Gastrocnemius medialis (tissue), 4 donors: ENCODE measurements around the gene CEP78. TPM values are rescaled to one million over a fixed set of nuclear protein-coding genes. Genes with fewer than 3 reads are reported as not detected.

Experiments
- ATAC-seq, 2 donors: fragments of 150-250 bp; one replicate each; pipeline ENCODE4 v1.9.1; 2016
- DNase-seq, 2 donors: peaks; one replicate each; pipeline ENCODE4 v3.0.0-alpha.2; 2019
- H3K27ac ChIP-seq, 4 donors: fragments of 200-600 bp; sonication (generic); 1 replicate in 1 of 4; 2 replicates in 3 of 4; pipeline ENCODE4 v1.5.1; 2016 to 2018; ENCODE audit warnings: mild to moderate bottlenecking in 2 of 4, moderate library complexity in 1 of 4
- H3K27me3 ChIP-seq, 3 donors: fragments of 200-600 bp; sonication (generic) in 2 of 3; 1 replicate in 1 of 3; 2 replicates in 2 of 3; pipeline versions ENCODE4 v1.5.1 to v1.6.0; 2016 to 2019; ENCODE audit warnings: mild to moderate bottlenecking in 1 of 3, moderate library complexity in 1 of 3
- H3K36me3 ChIP-seq, 2 donors: fragments of 200-600 bp; sonication (generic) in 1 of 2; one replicate each; pipeline ENCODE4 v1.5.1; 2017 to 2018
- H3K4me1 ChIP-seq, 2 donors: fragments of 200-600 bp; sonication (generic) in 1 of 2; one replicate each; pipeline ENCODE4 v1.5.1; 2016 to 2017; ENCODE audit warnings: mild to moderate bottlenecking in 2 of 2
- H3K4me3 ChIP-seq, 4 donors: fragments of 200-600 bp; sonication (generic) in 3 of 4; 1 replicate in 1 of 4; 2 replicates in 3 of 4; pipeline ENCODE4 v1.5.1; 2016 to 2019; ENCODE audit warnings: mild to moderate bottlenecking in 2 of 4
- H3K9me3 ChIP-seq, 3 donors: fragments of 200-600 bp; sonication (generic) in 2 of 3; 1 replicate in 1 of 3; 2 replicates in 2 of 3; pipeline ENCODE4 v1.5.1; 2016 to 2019
- POLR2A ChIP-seq, 2 donors: fragments of 450-650 bp; IDR thresholded peaks; one replicate each; pipeline ENCODE4 v1.6.1; 2017; ENCODE audit warnings: antibody characterized with exemption in 2 of 2, mild to moderate bottlenecking in 2 of 2, moderate library complexity in 2 of 2
- in situ Hi-C, 4 donors: fragments of 200-750 bp; cut with MboI; loops; one replicate each; pipeline versions ENCODE4 v1.15.0 to v1.8.0; 2017; ENCODE audit warnings: low sequenced_read_pairs in 4 of 4
- intact Hi-C: fragments of 100-400 bp; cut with DNase I; formaldehyde crosslinking; loops from one replicate; pipeline ENCODE4 v1.15.1; 2023; ENCODE audit warnings: low total_unique reads
- total RNA-seq, 4 donors: library from RNA; depleted of rRNA; stranded (reverse); fragments of >200 nt; gene quantifications; one replicate each; pipeline versions ENCODE4 v1.1.0 to v1.2.3, GENCODE V29; 2016
- TF ChIP-seq, protein P1 (sequence below), 5 experiments: fragments of 450-650 bp in 3 of 5; fragments of 200-600 bp in 2 of 5; sonication (generic) in 2 of 5; IDR thresholded peaks in 4 of 5; conservative IDR thresholded peaks in 1 of 5; 1 replicate in 4 of 5; 2 replicates in 1 of 5; pipeline ENCODE4 v1.5.1; 2016 to 2019; ENCODE audit warnings: antibody characterized with exemption in 5 of 5, mild to moderate bottlenecking in 3 of 5, moderate library complexity in 3 of 5

CEP78 gene
- total RNA-seq, 4 donors from 2014 or later: 2.1 to 2.8 (median 2.5) TPM

DNA sequence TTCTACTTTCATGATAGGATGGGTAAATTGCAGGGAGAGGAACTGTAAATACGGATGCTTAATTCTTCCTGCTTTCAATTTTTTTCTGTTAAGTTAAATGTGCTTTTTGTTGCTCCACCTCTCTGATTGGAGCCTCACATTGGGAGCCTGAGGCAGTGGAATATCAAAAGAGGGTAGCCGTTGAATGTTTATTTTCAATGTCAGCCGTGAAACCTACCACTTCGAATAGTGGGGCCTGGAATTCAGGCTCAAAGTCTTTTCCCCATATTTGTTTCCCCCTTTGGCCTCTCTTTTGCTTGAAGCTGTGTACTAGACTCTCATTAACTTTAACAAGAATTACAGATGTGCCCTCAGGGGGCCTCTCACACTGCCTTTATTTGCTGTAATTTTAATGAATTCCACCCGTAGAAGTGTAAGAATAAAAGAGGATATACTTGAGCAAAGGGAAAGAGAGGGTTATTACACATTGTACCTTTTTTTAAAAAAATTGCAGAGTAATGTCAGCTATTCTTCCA, 90.0 kb downstream of the CEP78 start:
- intact Hi-C loops: no loop called here
- Histone ChIP-seq H3K4me3 (no peak overlapping the region), H3K27ac (no peak overlapping the region), H3K27me3 (no peaks in the 10 kb centered on the region), H3K36me3 (no peaks in the 10 kb centered on the region), H3K9me3 (no peaks in the 10 kb centered on the region), H3K4me1 (no peaks in the 10 kb centered on the region)
- ATAC-seq: no peak
- no peak for TF ChIP-seq POLR2A (IDR thresholded peaks at IDR 0.05)
- TF ChIP-seq, protein P1, sequence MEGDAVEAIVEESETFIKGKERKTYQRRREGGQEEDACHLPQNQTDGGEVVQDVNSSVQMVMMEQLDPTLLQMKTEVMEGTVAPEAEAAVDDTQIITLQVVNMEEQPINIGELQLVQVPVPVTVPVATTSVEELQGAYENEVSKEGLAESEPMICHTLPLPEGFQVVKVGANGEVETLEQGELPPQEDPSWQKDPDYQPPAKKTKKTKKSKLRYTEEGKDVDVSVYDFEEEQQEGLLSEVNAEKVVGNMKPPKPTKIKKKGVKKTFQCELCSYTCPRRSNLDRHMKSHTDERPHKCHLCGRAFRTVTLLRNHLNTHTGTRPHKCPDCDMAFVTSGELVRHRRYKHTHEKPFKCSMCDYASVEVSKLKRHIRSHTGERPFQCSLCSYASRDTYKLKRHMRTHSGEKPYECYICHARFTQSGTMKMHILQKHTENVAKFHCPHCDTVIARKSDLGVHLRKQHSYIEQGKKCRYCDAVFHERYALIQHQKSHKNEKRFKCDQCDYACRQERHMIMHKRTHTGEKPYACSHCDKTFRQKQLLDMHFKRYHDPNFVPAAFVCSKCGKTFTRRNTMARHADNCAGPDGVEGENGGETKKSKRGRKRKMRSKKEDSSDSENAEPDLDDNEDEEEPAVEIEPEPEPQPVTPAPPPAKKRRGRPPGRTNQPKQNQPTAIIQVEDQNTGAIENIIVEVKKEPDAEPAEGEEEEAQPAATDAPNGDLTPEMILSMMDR (IDR thresholded peaks at IDR 0.05 in 4 of 5, conservative IDR thresholded peaks at IDR 0.05 in 1 of 5): no peak
- DNase-seq: no peak
- in situ Hi-C loops: no loop called here

DNA sequence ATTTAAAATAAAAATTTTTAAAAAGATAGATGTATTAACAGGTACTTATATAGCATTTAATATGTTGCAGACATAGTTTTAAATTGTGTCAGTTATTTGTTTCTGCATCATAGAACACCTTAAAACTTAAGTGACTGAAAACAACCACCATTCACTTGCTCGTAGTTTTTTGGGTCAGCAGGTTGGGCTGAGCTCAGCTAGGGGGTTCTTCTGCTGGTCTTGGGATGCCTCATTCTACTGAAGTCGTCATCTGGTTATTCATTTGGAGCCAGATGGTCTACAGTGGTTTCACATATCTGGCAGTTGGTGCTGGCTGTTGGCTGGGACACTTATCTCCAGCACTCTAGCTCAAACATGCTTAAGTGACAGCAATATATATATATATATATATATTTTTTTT, 90.7 kb downstream of the CEP78 start:
- H3K36me3 ChIP-seq: no peaks in the 10 kb centered on the region
- no peaks in the 10 kb centered on the region for H3K9me3 ChIP-seq
- TF ChIP-seq, protein P1 (IDR thresholded peaks at IDR 0.05 in 4 of 5, conservative IDR thresholded peaks at IDR 0.05 in 1 of 5): no peak
- no peak for TF ChIP-seq POLR2A (IDR thresholded peaks at IDR 0.05)
- H3K27me3 ChIP-seq: no peaks in the 10 kb centered on the region
- in situ Hi-C loops (no loop called here), intact Hi-C loops (no loop called here)
- ATAC-seq: no peak
- H3K4me3 ChIP-seq: no peak overlapping the region
- no peak overlapping the region for H3K27ac ChIP-seq
- H3K4me1 ChIP-seq: no peaks in the 10 kb centered on the region
- DNase-seq: no peak

Other genes with a start within 250 kb of the CEP78 start
- gene GNAQ, start 204.3 kb upstream of the CEP78 start, total RNA-seq: 10 to 100 TPM; 11.3 to 25.9 (median 18.7) TPM
- under 1 TPM in 2 of 4 donors, not detected in 2; 0.33 to 0.52 TPM for gene PSAT1, start 61.0 kb downstream of the CEP78 start, total RNA-seq